GM12801 (cell line): ENCODE results near the gene PRDM16.

Experiments used
- CTCF ChIP-seq: IDR thresholded peaks from one replicate; pipeline ENCODE4 v1.5.1; 2011; ENCODE audit warnings: control low read depth; ENCODE audit not compliant: insufficient read length; ENCODE audit errors: extremely low read depth

Gene PRDM16

GRCh38 chr1:3249231-3249630 is 180.2 kb downstream of the PRDM16 start:
- no peak for TF ChIP-seq CTCF

- TF ChIP-seq CTCF, result no peak
Observed at GRCh38 chr1:3249631-3250501, 180.9 kb downstream of the PRDM16 start.

DNA sequence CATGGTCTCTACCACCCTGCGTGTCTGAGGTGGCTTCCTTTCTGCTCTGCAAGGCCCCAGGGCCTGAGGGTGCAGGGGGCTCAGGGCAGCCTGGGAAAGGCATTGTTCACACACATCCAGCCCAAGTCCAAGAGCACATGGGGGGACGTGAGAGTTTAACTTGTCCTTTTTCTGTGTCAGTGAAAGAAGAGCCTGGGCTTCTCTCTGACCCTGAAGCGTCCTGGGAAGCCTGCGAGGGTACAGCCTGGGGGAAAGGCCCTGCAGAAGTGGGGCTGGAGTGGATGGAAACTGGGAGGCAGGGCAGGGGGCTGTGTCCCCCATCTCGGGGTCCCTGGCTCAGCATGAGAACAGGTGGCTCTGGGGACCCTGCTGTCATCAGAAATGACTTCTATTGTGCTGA is 181.6 kb downstream of the PRDM16 start:
- TF ChIP-seq CTCF, result no peak

DNA sequence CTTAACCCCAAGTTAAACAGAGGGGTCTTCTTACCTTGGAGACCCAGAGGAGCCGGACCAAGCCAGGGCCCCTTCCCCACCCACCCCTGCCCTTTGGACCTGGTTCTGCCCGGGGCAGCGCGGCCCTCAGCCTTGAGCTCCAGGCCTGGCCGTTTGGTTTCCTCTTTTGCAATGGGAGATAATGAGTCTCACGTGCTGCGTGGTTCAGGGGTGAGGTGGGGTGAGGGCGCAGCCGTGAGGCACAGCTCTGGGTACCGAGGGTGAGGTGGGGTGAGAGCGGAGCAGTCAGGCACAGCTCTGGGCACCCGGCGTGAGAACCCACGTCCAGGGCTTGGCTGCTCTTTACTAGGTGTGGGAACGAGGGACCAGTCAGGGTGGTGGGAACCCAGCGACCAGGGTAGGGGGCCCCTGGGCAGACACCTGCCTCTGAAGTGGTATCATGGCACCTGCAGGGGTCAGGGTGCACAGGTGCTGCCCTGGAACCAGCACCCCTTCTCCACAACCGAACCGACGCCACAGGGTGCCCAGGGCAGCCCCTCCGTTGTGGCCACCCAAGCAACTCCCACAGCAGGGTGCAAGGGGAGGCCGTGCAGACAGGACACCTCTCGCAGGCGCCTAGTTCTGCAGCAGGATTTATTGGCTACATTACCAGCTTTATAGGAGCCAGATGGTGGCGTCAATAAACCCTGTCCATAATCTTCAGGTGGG is 182.2 kb downstream of the PRDM16 start:
- TF ChIP-seq CTCF, result no peak

DNA sequence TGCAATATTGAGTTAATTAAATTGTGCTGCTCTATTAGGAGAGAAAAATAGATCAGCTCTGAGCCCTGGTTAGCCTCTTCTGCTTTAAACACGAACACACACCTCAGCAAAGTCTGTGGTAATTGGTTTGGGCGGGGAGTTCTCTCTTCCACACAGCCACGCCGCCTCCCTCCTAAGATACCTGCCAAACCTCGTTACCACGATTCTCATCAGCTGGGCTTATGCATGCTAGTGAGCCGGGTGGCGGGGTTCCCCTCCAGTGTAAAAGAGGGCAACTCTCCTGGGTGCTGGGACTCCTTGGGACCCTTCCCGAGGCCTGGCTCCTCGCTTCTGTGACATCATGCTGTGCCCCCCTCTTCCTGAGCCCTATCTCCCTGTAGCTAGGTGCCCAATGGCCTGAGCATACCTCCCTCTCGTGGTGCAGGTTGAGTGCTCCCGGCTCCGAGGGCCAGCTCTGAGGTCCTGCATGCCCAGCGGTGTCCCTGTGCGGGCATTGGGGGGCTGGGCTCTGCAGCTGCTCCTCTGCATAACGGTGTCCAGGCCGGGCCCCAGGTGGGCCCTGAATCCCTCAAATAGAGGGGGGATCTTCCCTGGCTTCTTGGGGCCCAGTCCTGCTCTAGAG is 182.9 kb downstream of the PRDM16 start:
- no peak for TF ChIP-seq CTCF

DNA sequence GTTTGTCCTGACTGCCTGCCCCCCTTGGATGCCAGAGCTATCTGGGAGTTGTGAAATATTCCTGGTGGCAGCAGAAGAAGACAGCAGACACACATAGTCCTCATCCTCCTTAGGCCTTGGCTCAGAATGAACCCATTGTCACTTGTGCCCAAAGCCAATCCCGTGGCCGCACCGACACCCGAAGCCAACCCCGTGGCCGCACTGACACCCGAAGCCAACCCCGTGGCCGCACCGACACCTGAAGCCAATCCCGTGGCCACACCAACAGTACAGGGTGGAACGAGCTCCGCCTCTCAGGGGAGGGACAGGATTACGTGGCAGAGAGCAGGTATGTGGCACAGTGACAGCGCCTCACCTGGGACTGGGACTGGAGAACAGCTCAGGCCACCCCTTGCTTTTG is 186.7 kb downstream of the PRDM16 start:
- TF ChIP-seq CTCF, result no peak

DNA sequence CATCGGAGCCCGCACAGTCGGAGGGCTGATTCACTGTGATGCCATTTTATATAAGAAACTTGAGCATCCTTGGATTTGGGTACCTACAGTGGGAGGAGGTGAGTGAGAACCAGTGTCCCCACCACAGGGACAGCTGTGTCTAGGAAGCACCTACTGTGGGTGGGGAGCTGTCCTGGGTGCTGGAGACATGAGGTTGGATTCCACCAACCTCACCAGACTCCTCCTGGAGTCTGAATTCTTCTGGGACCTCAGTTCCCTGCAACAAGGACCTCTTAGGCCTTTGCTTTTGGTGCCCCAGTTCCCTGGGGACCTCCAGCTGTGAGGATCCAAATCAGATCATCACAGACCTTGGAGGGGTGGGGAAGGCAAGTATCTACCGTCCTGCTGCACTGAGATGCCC is 188.8 kb downstream of the PRDM16 start:
- TF ChIP-seq CTCF, result no peak
